Endothelial cell of umbilical vein (primary cell): ENCODE results near the gene ADGRF3. TPM values are rescaled to one million over a fixed set of nuclear protein-coding genes. Genes with fewer than 3 reads are reported as not detected.

Experiments
- BruUV-seq: library from RNA; stranded (reverse); fragments of 400-500 nt; replicated peaks from 2 replicates; lab custom pipeline; 2021; lab: Mats Ljungman, UMichigan
- CTCF ChIA-PET: fragments of 300-600, 350-600 bp; sonication (Branson Sonifier 250); formaldehyde crosslinking; loops from one replicate; lab custom pipeline; 2021; ENCODE audit warnings: antibody characterized with exemption, inconsistent platforms; lab: Charles Lee
- POLR2A ChIA-PET: fragments of 300-600, 350-600 bp; sonication (Branson Sonifier 250); formaldehyde crosslinking; loops from one replicate; lab custom pipeline; 2021; ENCODE audit warnings: antibody characterized with exemption, inconsistent platforms; lab: Charles Lee
- DNase-seq: peaks from one replicate; pipeline ENCODE4 v3.0.0-alpha.2; 2011; ENCODE audit warnings: low read depth, low spot score
- FAIRE-seq: peaks from 2 replicates; lab custom pipeline; 2011; peaks lifted over from hg19 to GRCh38; lab: Jason Lieb, UNC
- H2AFZ ChIP-seq: 2 replicates; pipeline ENCODE4 v1.6.0; 2012; ENCODE audit warnings: low read depth, low read length, control low read depth, inconsistent platforms
- H3K27ac ChIP-seq: 2 replicates; pipeline ENCODE4 v1.5.1; 2011; ENCODE audit warnings: low read depth, mild to moderate bottlenecking, control low read depth, low read length, moderate library complexity; ENCODE audit not compliant: insufficient read depth
- H3K27me3 ChIP-seq, 2 experiments: 2 replicates each; pipeline versions ENCODE4 v1.6.0 to v1.6.1; 2011; ENCODE audit warnings: low read length in 2 of 2, mixed read lengths in 1 of 2; ENCODE audit not compliant: control insufficient read depth in 2 of 2, insufficient read depth in 2 of 2
- H3K36me3 ChIP-seq, 2 experiments: 2 replicates in 1 of 2; 3 replicates in 1 of 2; pipeline ENCODE4 v1.5.1; 2011; ENCODE audit warnings: low read length in 2 of 2, mild to moderate bottlenecking in 1 of 2, moderate library complexity in 1 of 2; ENCODE audit not compliant: control insufficient read depth in 2 of 2, insufficient read depth in 2 of 2; ENCODE audit errors: extremely low read depth in 1 of 2
- H3K4me1 ChIP-seq: 3 replicates; pipeline ENCODE4 v1.5.1; 2011; ENCODE audit warnings: mild to moderate bottlenecking, low read length; ENCODE audit not compliant: control insufficient read depth, insufficient read depth; ENCODE audit errors: extremely low read depth
- H3K4me2 ChIP-seq: 2 replicates; pipeline ENCODE4 v1.6.1; 2011; ENCODE audit warnings: low read length, control low read depth, mixed read lengths; ENCODE audit not compliant: insufficient read depth
- H3K4me3 ChIP-seq, 3 experiments: fragments of 200-600 bp in 1 of 3; sonication (generic), shearing (Covaris generic) in 1 of 3; replicated peaks in 1 of 3; 2 replicates each; pipeline ENCODE4 v1.5.1; 2011 to 2016; ENCODE audit warnings: control low read depth in 3 of 3, low read length in 3 of 3, mild to moderate bottlenecking in 2 of 3, inconsistent platforms in 1 of 3, low read depth in 1 of 3, moderate library complexity in 1 of 3; ENCODE audit not compliant: insufficient read depth in 1 of 3
- H3K79me2 ChIP-seq: 2 replicates; pipeline ENCODE4 v1.6.0; 2012; ENCODE audit warnings: low read length, inconsistent platforms; ENCODE audit not compliant: control insufficient read depth, insufficient read depth
- H3K9ac ChIP-seq: replicated peaks from 2 replicates; pipeline ENCODE3; 2011; ENCODE audit warnings: low read length, control low read depth; ENCODE audit not compliant: insufficient read depth; ENCODE audit errors: extremely low read depth
- H3K9me1 ChIP-seq: replicated peaks from 3 replicates; pipeline ENCODE4 v1.6.0; 2011; ENCODE audit warnings: mild to moderate bottlenecking, low read length; ENCODE audit not compliant: control insufficient read depth, insufficient read depth; ENCODE audit errors: extremely low read depth
- H3K9me3 ChIP-seq: replicated peaks from 2 replicates; pipeline ENCODE4 v1.5.1; 2012; ENCODE audit warnings: low read length, inconsistent platforms; ENCODE audit not compliant: control insufficient read depth, insufficient read depth
- H4K20me1 ChIP-seq: replicated peaks from 2 replicates; pipeline ENCODE3; 2011; ENCODE audit warnings: mild to moderate bottlenecking, low read length; ENCODE audit not compliant: control insufficient read depth, insufficient read depth; ENCODE audit errors: extremely low read depth
- CTCF ChIP-seq, 2 donors: IDR thresholded peaks; 1 replicate in 1 of 2; 2 replicates in 1 of 2; pipeline ENCODE4 v1.5.1; 2011; ENCODE audit warnings: low read length in 2 of 2, mild to moderate bottlenecking in 2 of 2, moderate library complexity in 2 of 2, control low read depth in 1 of 2, inconsistent platforms in 1 of 2, low read depth in 1 of 2; ENCODE audit not compliant: insufficient read depth in 1 of 2; ENCODE audit errors: extremely low read depth in 1 of 2
- EZH2 ChIP-seq: IDR thresholded peaks from 2 replicates; pipeline ENCODE4 v1.6.1; 2012; ENCODE audit warnings: borderline replicate concordance, low read depth, mild to moderate bottlenecking, moderate library complexity, low read length, inconsistent platforms; ENCODE audit not compliant: severe bottlenecking
- FOS ChIP-seq: IDR thresholded peaks from 2 replicates; pipeline ENCODE4 v1.6.1; 2011; ENCODE audit warnings: mild to moderate bottlenecking, low read length, moderate library complexity, borderline replicate concordance; ENCODE audit not compliant: insufficient read depth
- GATA2 ChIP-seq: IDR thresholded peaks from 2 replicates; pipeline ENCODE4 v1.7.0; 2011; ENCODE audit warnings: low read depth, mild to moderate bottlenecking, moderate library complexity, mixed read lengths, low read length; ENCODE audit not compliant: insufficient read length, insufficient read depth
- JUN ChIP-seq: IDR thresholded peaks from 2 replicates; pipeline ENCODE4 v1.6.1; 2011; ENCODE audit warnings: borderline replicate concordance, low read depth; ENCODE audit not compliant: insufficient read length, insufficient read depth
- MAX ChIP-seq: IDR thresholded peaks from 2 replicates; pipeline ENCODE4 v1.6.1; 2011; ENCODE audit not compliant: insufficient read depth, insufficient read length
- MYC ChIP-seq: IDR thresholded peaks from one replicate; pipeline ENCODE4 v1.6.1; 2011; ENCODE audit warnings: mild to moderate bottlenecking, low read depth, low read length
- POLR2A ChIP-seq: IDR thresholded peaks from 2 replicates; pipeline ENCODE4 v1.6.1; 2012; ENCODE audit warnings: low read depth, mild to moderate bottlenecking, control low read depth, low read length
- POLR2AphosphoS5 ChIP-seq: IDR thresholded peaks from 2 replicates; pipeline ENCODE4 v1.6.1; 2012; ENCODE audit warnings: low read depth, mild to moderate bottlenecking, control low read depth, low read length, moderate library complexity; ENCODE audit not compliant: insufficient read depth
- dilution Hi-C: fragments of 300-500 bp; cut with MboI; formaldehyde crosslinking; loops from one replicate; pipeline ENCODE4 v1.15.0; 2019; ENCODE audit warnings: low sequenced_read_pairs; ENCODE audit not compliant: extremely low pct_ligation_motif_present
- intact Hi-C: fragments of 100-400 bp; cut with micrococcal nuclease; formaldehyde crosslinking; loops from one replicate; pipeline ENCODE4 v1.10.0; 2022
- polyA plus RNA-seq, 4 experiments: library from polyadenylated mRNA; depleted of rRNA in 3 of 4; stranded (reverse) in 3 of 4; unstranded in 1 of 4; fragments of >200 nt; gene quantifications; 2 replicates each; pipeline versions ENCODE4 v1.2.1 to v1.2.3, GENCODE V29; 2011 to 2012; ENCODE audit warnings: missing spikeins in 1 of 4
- total RNA-seq: library from RNA; stranded (reverse); gene quantifications from 2 replicates; pipeline ENCODE4 v1.2.3, GENCODE V29; 2021

Gene ADGRF3
- total and polyA plus RNA-seq, 2 donors (not counting 3 experiments of a cell fraction or from before 2014, with no cell fraction given) = 0.21 to 0.73 TPM

DNA sequence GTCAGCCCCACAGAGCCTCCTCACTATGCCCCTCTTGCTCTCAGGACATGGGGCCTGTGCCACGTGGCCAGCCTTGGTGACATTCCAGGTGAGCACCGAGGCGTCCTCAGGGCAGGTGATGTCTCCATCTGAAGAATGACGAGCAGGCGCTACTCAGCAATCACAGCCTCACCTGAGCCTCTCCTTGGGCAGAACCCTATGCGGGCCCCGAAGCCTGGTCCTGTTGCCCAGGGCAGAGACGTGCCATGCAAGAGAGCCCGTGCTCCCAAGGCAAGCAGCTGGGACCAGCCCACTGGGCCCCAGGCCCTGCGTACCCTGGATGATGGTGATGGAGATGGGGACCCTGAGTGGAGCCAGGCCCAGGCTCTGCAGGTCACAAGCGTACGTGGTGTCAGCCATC, 33.1 kb downstream of the ADGRF3 start:
- Histone ChIP-seq H2AFZ (no peak overlapping the region), H3K36me3 (no peaks in the 10 kb centered on the region), H4K20me1 (no peaks in the 10 kb centered on the region), H3K9me3 (no peaks in the 10 kb centered on the region), H3K79me2 (no peaks in the 10 kb centered on the region), H3K27ac (no peak overlapping the region), H3K9me1 (no peaks in the 10 kb centered on the region), H3K4me3 (no peak overlapping the region), H3K4me1 (no peaks in the 10 kb centered on the region), H3K9ac (no peak overlapping the region), H3K4me2 (no peak overlapping the region), H3K27me3 (peaks cover 0 to 7% of the 10 kb centered on the region in 2 experiments)
- POLR2A ChIA-PET = no interaction called here
- no TSS peak for BruUV-seq
- CTCF ChIA-PET = interaction anchor here (0.9 kb wide), 1 partner anchor 156 kb away, joined by 3 read pairs; no protein-coding TSS in a partner anchor
- intact Hi-C loops = no loop called here
- TF ChIP-seq EZH2 = no peak
- dilution Hi-C loops = no loop called here
- DNase-seq (no peak), FAIRE-seq (no peak)

- ChIA-PET CTCF (no interaction called here), POLR2A (no interaction called here)
- Histone ChIP-seq H4K20me1 (no peaks in the 10 kb centered on the region), H3K4me1 (no peaks in the 10 kb centered on the region), H2AFZ (no peak overlapping the region), H3K9ac (no peak overlapping the region), H3K27me3 (peaks cover 0 to 4% of the 10 kb centered on the region in 2 experiments), H3K4me3 (no peak overlapping the region), H3K4me2 (no peak overlapping the region), H3K79me2 (no peaks in the 10 kb centered on the region), H3K27ac (no peak overlapping the region), H3K36me3 (no peaks in the 10 kb centered on the region), H3K9me3 (no peaks in the 10 kb centered on the region), H3K9me1 (no peaks in the 10 kb centered on the region)
- dilution Hi-C loops (no loop called here), intact Hi-C loops (no loop called here)
- TF ChIP-seq FOS (no peak), MYC (no peak), POLR2AphosphoS5 (no peak), JUN (no peak), GATA2 (no peak), EZH2 (no peak), POLR2A (no peak), CTCF (IDR thresholded peaks at IDR 0.05; ENCODE audit: extremely low read depth in 1 of 2, insufficient read depth in 1 of 2, low read depth in 1 of 2, low read length in 2 of 2) (no peak), MAX (no peak)
- FAIRE-seq (no peak), DNase-seq (no peak)
- no TSS peak for BruUV-seq
Measured at GRCh38 chr2:26312471-26312870, 34.1 kb downstream of the ADGRF3 start.
